NCI-H82 (cell line): ENCODE measurements around the gene MICAL2.

Source experiments
- DNase-seq: peaks from one replicate; lab custom pipeline; 2025; lab: John Stamatoyannopoulos, UW

Gene MICAL2

GRCh38 chr11:12099132-12099873, 11.1 kb upstream of the MICAL2 start:
- no peak for DNase-seq

GRCh38 chr11:12100429-12100828, 10.0 kb upstream of the MICAL2 start:
- no peak for DNase-seq

- DNase-seq, result no peak
These were observed 9.5 kb upstream of the MICAL2 start for GRCh38 chr11:12100841-12101242.

- no peak for DNase-seq
These were observed 9.1 kb upstream of the MICAL2 start for GRCh38 chr11:12101318-12101717.

GRCh38 chr11:12102588-12103410, 7.6 kb upstream of the MICAL2 start:
- DNase-seq, result no peak

GRCh38 chr11:12103411-12104225, 6.8 kb upstream of the MICAL2 start:
- no peak for DNase-seq

- DNase-seq, result no peak
These were observed 4.9 kb upstream of the MICAL2 start for GRCh38 chr11:12105471-12105870.

- DNase-seq, result no peak
These were observed 4.3 kb upstream of the MICAL2 start for GRCh38 chr11:12106101-12106500.

- no peak for DNase-seq
These were observed 3.9 kb upstream of the MICAL2 start for GRCh38 chr11:12106501-12106900.

GRCh38 chr11:12108875-12109453, 1.4 kb upstream of the MICAL2 start:
- DNase-seq, result no peak

- DNase-seq, result no peak
These were observed 696 bp upstream of the MICAL2 start for GRCh38 chr11:12109591-12110196.

- peak; percentile 49 for DNase-seq
These were observed 541 bp downstream of the MICAL2 start for GRCh38 chr11:12110714-12111548.

- DNase-seq, result no peak
These were observed 1.4 kb downstream of the MICAL2 start for GRCh38 chr11:12111549-12112520.

GRCh38 chr11:12112750-12113149, 2.4 kb downstream of the MICAL2 start:
- no peak for DNase-seq

GRCh38 chr11:12113294-12113693, 2.9 kb downstream of the MICAL2 start:
- DNase-seq, result no peak

- DNase-seq, result no peak
These were observed 4.0 kb downstream of the MICAL2 start for GRCh38 chr11:12114193-12115033.

GRCh38 chr11:12116425-12117032, 6.1 kb downstream of the MICAL2 start:
- DNase-seq, result no peak

GRCh38 chr11:12117200-12117599, 6.8 kb downstream of the MICAL2 start:
- no peak for DNase-seq
